ENCODE data around the gene SPATC1L. TPM values are rescaled to one million over a fixed set of nuclear protein-coding genes. Genes with fewer than 3 reads are reported as not detected.

Gene SPATC1L
- total and polyA plus RNA-seq, 2 of the 8 experiments (the other 6 are each of a cell fraction or from before 2014, with no cell fraction given): 24.9 to 50.0 TPM

DNA sequence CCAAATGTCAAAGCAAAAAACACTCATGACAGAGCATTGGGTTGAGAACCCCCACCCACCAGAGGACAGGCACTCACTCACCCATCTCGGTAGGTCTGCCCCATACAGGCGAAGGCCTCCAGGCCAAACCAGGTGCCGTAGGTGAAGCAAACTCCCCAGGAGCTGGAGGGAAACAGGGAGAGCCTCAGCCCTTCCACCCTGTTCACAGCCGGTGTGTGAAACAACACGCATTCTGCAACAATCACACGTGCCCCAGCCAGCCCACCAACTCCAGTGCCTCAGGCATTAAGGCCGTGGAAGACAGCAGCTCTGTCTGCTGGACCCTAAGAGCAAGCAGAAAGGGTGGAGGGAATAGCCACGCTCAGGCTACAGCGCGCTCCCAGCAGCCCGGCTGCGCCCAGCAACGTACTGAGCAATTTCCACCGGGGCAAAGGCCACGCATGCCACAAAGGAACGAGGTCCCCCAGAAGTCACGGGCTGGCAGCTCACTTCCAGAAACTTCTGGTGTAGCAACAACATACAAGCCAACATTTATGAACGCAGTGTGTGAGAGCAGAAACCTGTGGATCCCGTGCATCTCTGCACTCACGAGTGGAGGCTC is 11.4 kb upstream of the SPATC1L start:
- DNase-seq (ENCODE audit: low read depth in 1 of 2, low spot score in 2 of 2) (peak in 1 of 2 experiments; percentile 35), FAIRE-seq (no peak)
- no peak overlapping the region for H3K4me2 ChIP-seq (ENCODE audit: insufficient read depth in 1 of 2, low read depth in 2 of 2, low read length in 2 of 2)
- no peak overlapping the region for H2BK12ac ChIP-seq (ENCODE audit: low read depth, low read length)
- H3K18ac ChIP-seq (ENCODE audit: extremely low read depth, low read length): no peak overlapping the region
- ChIA-PET POLR2A (ENCODE audit: partially characterized antibody) (interaction anchor here (1.2 kb wide), 1 partner anchor 14 kb away, joined by 3 read pairs; no protein-coding TSS in a partner anchor), CTCF (ENCODE audit: partially characterized antibody) (interaction anchor here (1.5 kb wide), 1 partner anchor 41 kb away, joined by 3 read pairs; no protein-coding TSS in a partner anchor)
- WGBS, 2 experiments (ENCODE audit: extremely low coverage in 1 of 2, insufficient coverage in 1 of 2, insufficient read length in 1 of 2, insufficient replicate concordance in 2 of 2, low coverage in 1 of 2, low lambda C conversion rate in 2 of 2, missing lambda C conversion rate in 1 of 2): 92% methylated on average over 20 of the region's 20 CpGs; no CpG with 5 or more reads in 1 of the 2 experiments
- H3K27ac ChIP-seq (ENCODE audit: low read depth, low read length): peak overlapping the region; percentile 25; the same call in 1 of the 2 replicates
- H2BK120ac ChIP-seq (replicated peaks; ENCODE audit: low read depth, low read length): no peak overlapping the region
- no peak overlapping the region for H2BK5ac ChIP-seq (ENCODE audit: low read depth, low read length)
- H3K23ac ChIP-seq (ENCODE audit: insufficient read length): no peak overlapping the region
- H4K91ac ChIP-seq (replicated peaks; ENCODE audit: insufficient read length, low read length): no peak overlapping the region
- no peaks in the 10 kb centered on the region; the same call in 1 of the 2 replicates for H3K79me1 ChIP-seq (ENCODE audit: low read depth, low read length)
- peaks cover 8 to 46% (median 34%) of the 10 kb centered on the region in 4 experiments; a peak in 7 of 8 replicates for H3K36me3 ChIP-seq (ENCODE audit: control insufficient read depth in 2 of 4, insufficient read depth in 4 of 4, low read length in 3 of 4)
- no peak overlapping the region for H3K4ac ChIP-seq (replicated peaks; ENCODE audit: insufficient read length, low read depth, low read length)
- no peak overlapping the region for H2AK5ac ChIP-seq (ENCODE audit: low read depth, low read length)
- no peak overlapping the region for H3K9ac ChIP-seq (replicated peaks in 1 of 4; ENCODE audit: extremely low read depth in 1 of 4, low read depth in 3 of 4, low read length in 3 of 4)
- H3K79me2 ChIP-seq (ENCODE audit: control insufficient read depth in 1 of 2, insufficient read depth in 2 of 2, low read length in 2 of 2): no peaks in the 10 kb centered on the region
- peaks cover 2 to 11% of the 10 kb centered on the region in 2 experiments for H4K20me1 ChIP-seq (replicated peaks in 1 of 2; ENCODE audit: control insufficient read depth in 1 of 2, insufficient read depth in 2 of 2, low read length in 2 of 2)
- H2BK15ac ChIP-seq (ENCODE audit: low read length): no peak overlapping the region
- no peak overlapping the region for H2BK20ac ChIP-seq (ENCODE audit: low read length)
- TF ChIP-seq RFX5 (IDR thresholded peaks at IDR 0.05; ENCODE audit: borderline replicate concordance, low read depth, low read length): no peak
- TF ChIP-seq CHD1 (IDR thresholded peaks at IDR 0.05; ENCODE audit: low read depth, low read length): no peak
- no peak for TF ChIP-seq RXRA (IDR thresholded peaks at IDR 0.05; ENCODE audit: insufficient read depth, low read depth, low read length)
- TF ChIP-seq SIN3A (conservative IDR thresholded peaks at IDR 0.05 in 1 of 2, IDR thresholded peaks at IDR 0.05 in 1 of 2; ENCODE audit: low read depth in 1 of 2, low read length in 2 of 2): no peak
- TF ChIP-seq EZH2 (IDR thresholded peaks at IDR 0.05; ENCODE audit: low read depth, low read length, severe bottlenecking): no peak
- TF ChIP-seq RAD21 (IDR thresholded peaks at IDR 0.05 in 1 of 2, conservative IDR thresholded peaks at IDR 0.05 in 1 of 2; ENCODE audit: low read depth in 2 of 2, low read length in 2 of 2): no peak
- H3K56ac ChIP-seq (replicated peaks; ENCODE audit: insufficient read length, low read depth, low read length): no peak overlapping the region
- H3K9me3 ChIP-seq (ENCODE audit: insufficient read depth in 2 of 2, low read depth in 1 of 2, low read length in 1 of 2): no peaks in the 10 kb centered on the region
- no peak overlapping the region for H3K14ac ChIP-seq (ENCODE audit: insufficient read length)
- H3K4me1 ChIP-seq (replicated peaks in 1 of 4; ENCODE audit: control insufficient read depth in 3 of 4, insufficient read depth in 4 of 4, low read length in 3 of 4): no peaks in the 10 kb centered on the region; a peak in 1 of 7 replicates
- H4K8ac ChIP-seq (ENCODE audit: extremely low read depth, insufficient read depth, low read length): 0 out of 2 replicates have a peak overlapping the region, but pooled peaks have one; percentile 41
- no peaks in the 10 kb centered on the region for H3K23me2 ChIP-seq (ENCODE audit: low read depth, low read length)
- no peak overlapping the region for H4K5ac ChIP-seq (ENCODE audit: insufficient read length, low read depth, low read length)
- no peak overlapping the region for H3K4me3 ChIP-seq (ENCODE audit: extremely low read depth in 1 of 4, insufficient read depth in 2 of 4, low read depth in 3 of 4, low read length in 4 of 4)
- no peaks in the 10 kb centered on the region for H3K27me3 ChIP-seq (replicated peaks in 1 of 4; ENCODE audit: control insufficient read depth in 3 of 4, extremely low read depth in 1 of 4, insufficient read depth in 3 of 4, low read length in 3 of 4)
- H2AFZ ChIP-seq (ENCODE audit: low read length): no peak overlapping the region
